ENCODE measurements around the gene SLC39A6. TPM values are rescaled to one million over a fixed set of nuclear protein-coding genes. Genes with fewer than 3 reads are reported as not detected.
A peak's percentile ranks its signal among the peaks of the same experiment; 100 is the strongest.
"Not testable (repeated sequence)": the region's sequence is repeated elsewhere in the genome, so short reads cannot be mapped to it uniquely, and the experiment has no call there.

SLC39A6 gene
- total RNA-seq, 1 donor from 2014 or later, result 83.7 TPM

DNA sequence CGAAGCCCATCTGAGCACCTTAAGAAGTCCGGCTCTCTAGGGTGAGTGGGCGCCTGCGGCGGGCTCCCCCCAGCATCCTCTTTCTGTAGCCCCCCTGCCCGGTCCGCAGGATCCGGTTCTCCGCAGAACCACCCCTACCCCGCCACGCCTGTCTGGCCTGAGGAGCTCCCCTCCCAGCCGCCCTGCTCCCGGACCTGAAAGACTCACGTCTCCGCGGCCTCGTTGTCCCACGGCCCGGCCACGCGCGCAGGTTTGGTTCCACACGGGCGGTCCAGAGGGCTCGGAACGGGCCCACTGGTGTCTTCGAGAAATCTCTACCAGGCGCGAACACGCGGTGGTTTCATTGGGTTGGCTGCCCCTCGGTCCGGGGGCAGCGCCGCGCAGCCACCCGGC is 237 bp downstream of the SLC39A6 start:
- TF ChIP-seq, protein P1, sequence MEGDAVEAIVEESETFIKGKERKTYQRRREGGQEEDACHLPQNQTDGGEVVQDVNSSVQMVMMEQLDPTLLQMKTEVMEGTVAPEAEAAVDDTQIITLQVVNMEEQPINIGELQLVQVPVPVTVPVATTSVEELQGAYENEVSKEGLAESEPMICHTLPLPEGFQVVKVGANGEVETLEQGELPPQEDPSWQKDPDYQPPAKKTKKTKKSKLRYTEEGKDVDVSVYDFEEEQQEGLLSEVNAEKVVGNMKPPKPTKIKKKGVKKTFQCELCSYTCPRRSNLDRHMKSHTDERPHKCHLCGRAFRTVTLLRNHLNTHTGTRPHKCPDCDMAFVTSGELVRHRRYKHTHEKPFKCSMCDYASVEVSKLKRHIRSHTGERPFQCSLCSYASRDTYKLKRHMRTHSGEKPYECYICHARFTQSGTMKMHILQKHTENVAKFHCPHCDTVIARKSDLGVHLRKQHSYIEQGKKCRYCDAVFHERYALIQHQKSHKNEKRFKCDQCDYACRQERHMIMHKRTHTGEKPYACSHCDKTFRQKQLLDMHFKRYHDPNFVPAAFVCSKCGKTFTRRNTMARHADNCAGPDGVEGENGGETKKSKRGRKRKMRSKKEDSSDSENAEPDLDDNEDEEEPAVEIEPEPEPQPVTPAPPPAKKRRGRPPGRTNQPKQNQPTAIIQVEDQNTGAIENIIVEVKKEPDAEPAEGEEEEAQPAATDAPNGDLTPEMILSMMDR (conservative IDR thresholded peaks at IDR 0.05; ENCODE audit: low read depth, low read length), result no peak
- no peak for DNase-seq (ENCODE audit: low read depth)
- peak overlapping the region; percentile 73 for H3K4me3 ChIP-seq (ENCODE audit: low read depth, low read length)

DNA sequence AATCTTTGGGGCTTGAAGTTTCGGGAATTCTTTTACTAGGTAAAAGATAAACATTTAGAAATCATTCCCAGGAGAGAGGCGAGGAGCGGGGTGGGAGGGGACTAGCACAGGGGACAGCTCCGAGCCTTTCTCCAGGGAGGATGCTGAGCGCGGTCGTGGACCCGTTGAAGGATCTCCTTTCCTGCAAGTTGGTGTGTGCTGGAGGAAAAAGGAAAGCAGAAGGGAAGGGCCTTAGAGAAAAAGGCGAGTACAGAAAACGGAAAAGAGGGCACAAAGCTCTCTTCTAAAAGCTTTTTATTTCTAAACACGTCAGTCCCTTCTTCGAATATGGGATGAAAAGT is 640 bp downstream of the SLC39A6 start:
- DNase-seq (ENCODE audit: low read depth), result no peak
- TF ChIP-seq, protein P1 (conservative IDR thresholded peaks at IDR 0.05; ENCODE audit: low read depth, low read length), result no peak
- peak overlapping the region; percentile 73 for H3K4me3 ChIP-seq (ENCODE audit: low read depth, low read length)

DNA sequence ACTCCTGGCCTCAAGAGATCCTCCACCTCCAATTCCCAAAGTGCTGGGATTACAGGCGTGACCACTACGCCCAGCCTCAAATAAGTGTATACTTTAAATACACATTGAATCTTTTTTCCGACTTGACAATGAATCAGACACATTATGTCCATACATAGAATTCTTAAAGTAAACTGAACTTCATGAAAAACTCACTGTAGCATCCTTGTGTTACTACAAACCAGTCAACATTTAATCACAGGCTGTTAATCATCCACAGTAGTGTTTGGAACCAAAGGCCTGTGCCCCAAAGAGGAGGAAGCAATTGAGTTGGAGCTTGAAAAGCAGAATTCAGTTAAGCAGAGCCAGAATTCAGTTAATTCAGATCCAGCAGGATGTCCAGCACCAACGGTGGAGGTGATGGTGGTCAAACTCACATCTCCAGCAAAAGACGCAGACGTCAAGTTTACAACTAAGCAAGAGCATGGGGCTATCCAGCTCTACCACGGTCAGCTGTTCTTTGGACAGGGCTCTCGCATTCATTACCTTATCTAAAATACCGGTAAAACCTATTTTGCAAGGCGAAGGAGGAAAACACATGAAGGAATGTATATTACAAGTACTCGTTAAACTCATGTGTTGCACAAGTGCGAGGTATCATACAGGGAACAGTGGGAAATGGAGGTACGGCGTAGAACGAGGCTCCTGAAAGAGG is 1.2 kb downstream of the SLC39A6 start:
- H3K4me3 ChIP-seq (ENCODE audit: low read depth, low read length), result peak overlapping the region; percentile 73
- TF ChIP-seq, protein P1 (conservative IDR thresholded peaks at IDR 0.05; ENCODE audit: low read depth, low read length), result no peak
- DNase-seq (ENCODE audit: low read depth), result no peak

GRCh38 chr18:36126668-36127067 is 2.5 kb downstream of the SLC39A6 start:
- H3K4me3 ChIP-seq (ENCODE audit: low read depth, low read length), result no peak overlapping the region
- no peak for DNase-seq (ENCODE audit: low read depth)
- TF ChIP-seq, protein P1 (conservative IDR thresholded peaks at IDR 0.05; ENCODE audit: low read depth, low read length), result no peak

DNA sequence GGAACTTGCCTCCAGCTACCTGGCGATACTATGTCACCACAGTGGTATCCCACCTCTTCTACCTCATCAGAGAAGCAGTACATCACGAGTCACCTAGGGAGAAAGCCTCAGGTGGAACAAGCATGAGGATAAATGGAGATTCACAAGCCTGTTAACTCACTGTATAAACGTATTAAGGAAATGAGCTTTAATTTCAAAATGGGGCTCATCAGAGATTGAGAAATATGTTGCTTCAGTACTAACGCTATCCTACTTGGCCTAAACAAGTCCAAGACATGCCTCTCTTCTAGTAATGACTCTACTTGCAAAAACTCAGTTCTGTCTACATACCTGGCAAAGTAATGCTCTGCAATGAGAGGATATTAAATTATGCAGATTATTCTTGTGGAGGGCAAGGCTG is 4.3 kb downstream of the SLC39A6 start:
- TF ChIP-seq, protein P1 (conservative IDR thresholded peaks at IDR 0.05; ENCODE audit: low read depth, low read length), result no peak
- no peak overlapping the region for H3K4me3 ChIP-seq (ENCODE audit: low read depth, low read length)
- no peak for DNase-seq (ENCODE audit: low read depth)

DNA sequence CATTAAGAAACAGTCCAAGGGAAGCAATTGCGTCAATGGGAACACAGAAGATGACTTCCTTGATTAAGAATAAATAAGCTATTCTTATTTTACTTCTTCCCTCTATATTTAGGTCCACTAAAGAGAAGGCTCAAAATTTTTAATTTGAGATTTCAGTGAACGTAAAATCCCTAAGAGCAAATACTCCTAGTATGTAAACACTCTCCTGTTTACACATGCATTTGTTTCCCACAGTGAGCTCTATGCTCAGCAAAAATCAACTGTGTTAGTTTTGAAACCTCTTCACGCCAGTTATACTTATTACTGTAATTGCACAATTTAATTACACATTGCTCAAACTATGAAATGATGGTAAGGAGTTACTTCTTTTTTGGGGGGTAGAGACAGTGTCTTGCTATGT is 8.8 kb downstream of the SLC39A6 start:
- DNase-seq (ENCODE audit: low read depth), result no peak
- TF ChIP-seq, protein P1 (conservative IDR thresholded peaks at IDR 0.05; ENCODE audit: low read depth, low read length), result no peak
- no peak overlapping the region for H3K4me3 ChIP-seq (ENCODE audit: low read depth, low read length)

- DNase-seq (ENCODE audit: low read depth); H3K4me3 ChIP-seq (ENCODE audit: low read depth, low read length): not testable (repeated sequence)
These were observed 12.4 kb downstream of the SLC39A6 start for GRCh38 chr18:36116771-36117170.
